ENCODE results near the gene TMED9. TPM values are rescaled to one million over a fixed set of nuclear protein-coding genes. Genes with fewer than 3 reads are reported as not detected.

TMED9 gene
- total and polyA plus RNA-seq, 2 of the 4 experiments (the other 2 are of a cell fraction) = 123 to 357 TPM

- Histone ChIP-seq H4K8ac (ENCODE audit: low read depth in 2 of 2, low read length in 2 of 2) (no peak overlapping the region), H2BK5ac (ENCODE audit: low read depth, low read length, poor library complexity, severe bottlenecking) (no peak overlapping the region), H2AFZ (replicated peaks; ENCODE audit: low read length, poor library complexity) (no peak overlapping the region), H3K56ac (ENCODE audit: extremely low read depth, insufficient read depth, low read length) (no peak overlapping the region), H3K4me3 (ENCODE audit: insufficient read depth, low read depth, low read length) (no peak overlapping the region), H2AK5ac (ENCODE audit: low read depth, low read length) (no peak overlapping the region), H3K27me3 (ENCODE audit: control insufficient read depth, insufficient read depth, low read length) (no peaks in the 10 kb centered on the region), H4K91ac (ENCODE audit: insufficient read depth, low read depth, low read length) (no peak overlapping the region), H2AK9ac (replicated peaks; ENCODE audit: low read depth, low read length, poor library complexity) (no peak overlapping the region), H3K14ac (replicated peaks; ENCODE audit: low read depth, low read length) (no peak overlapping the region), H3K23ac (ENCODE audit: low read depth, low read length) (no peak overlapping the region), H2BK15ac (ENCODE audit: low read depth, low read length) (no peak overlapping the region), H3K4me1 (ENCODE audit: control insufficient read depth, insufficient read depth, low read length) (peaks cover 3% of the 10 kb centered on the region), H3K9me1 (ENCODE audit: insufficient read depth, low read length) (0 out of 2 replicates have a peak, but pooled peaks cover 3% of the 10 kb centered on the region), H4K5ac (ENCODE audit: low read depth, low read length) (no peak overlapping the region), H3K79me1 (ENCODE audit: low read depth in 1 of 2, low read length in 2 of 2) (peaks cover 11 to 29% of the 10 kb centered on the region in 2 experiments), H3K9ac (ENCODE audit: low read depth, low read length) (no peak overlapping the region), H3K36me3 (ENCODE audit: control insufficient read depth, insufficient read depth, low read length) (peaks cover 23% of the 10 kb centered on the region; the same call in 1 of the 2 replicates), H3K18ac (ENCODE audit: low read depth, low read length) (no peak overlapping the region), H3K27ac (ENCODE audit: insufficient read depth, low read length) (no peak overlapping the region), H2BK20ac (ENCODE audit: low read depth, low read length) (no peak overlapping the region), H2BK120ac (ENCODE audit: low read depth, low read length) (no peak overlapping the region), H3K4me2 (ENCODE audit: low read depth, low read length) (no peak overlapping the region), H3K9me3 (ENCODE audit: control insufficient read depth, insufficient read depth, low read length) (no peaks in the 10 kb centered on the region), H3K4ac (ENCODE audit: low read depth, low read length) (no peak overlapping the region), H4K20me1 (ENCODE audit: insufficient read depth, low read length) (peaks cover 5% of the 10 kb centered on the region; the same call in 1 of the 2 replicates)
- WGBS, 2 experiments (ENCODE audit: extremely low coverage in 2 of 2, insufficient read length in 1 of 2) = 86% methylated on average over 2 of the region's 5 CpGs; no CpG with 5 or more reads in 1 of the 2 experiments
- in situ Hi-C loops (cut with MboI; ENCODE audit: low sequenced_read_pairs) (loop anchor here (10.0 to 25.0 kb wide), 2 partner anchors 458 to 550 kb away; partner anchors contain the start of gene NHP2), dilution Hi-C loops (cut with HindIII; ENCODE audit: low sequenced_read_pairs, unreplicated experiment) (no loop called here), intact Hi-C loops (cut with micrococcal nuclease) (loop anchor here (10.0 kb wide), 1 partner anchor 560 kb away; no protein-coding TSS in a partner anchor)
- no TSS peak for BruUV-seq (replicated peaks)
- no peak for ATAC-seq (ENCODE audit: low read depth)
- CTCF ChIA-PET = no interaction called here
- no peak for DNase-seq
- TF ChIP-seq USF2 (IDR thresholded peaks at IDR 0.05; ENCODE audit: low read depth, low read length) (no peak), CHD1 (IDR thresholded peaks at IDR 0.05; ENCODE audit: low read depth, low read length) (no peak), CEBPB (IDR thresholded peaks at IDR 0.05; ENCODE audit: low read depth, low read length) (no peak), MXI1 (IDR thresholded peaks at IDR 0.05; ENCODE audit: borderline replicate concordance, low read depth, low read length) (no peak), FOS (IDR thresholded peaks at IDR 0.05; ENCODE audit: low read depth, low read length) (no peak), SMC3 (IDR thresholded peaks at IDR 0.05; ENCODE audit: low read depth, low read length) (no peak), MAZ (IDR thresholded peaks at IDR 0.05; ENCODE audit: borderline replicate concordance, low read depth, low read length) (no peak), MAFK (IDR thresholded peaks at IDR 0.05; ENCODE audit: low read depth, low read length) (no peak), CTCF (conservative IDR thresholded peaks at IDR 0.05; ENCODE audit: low read depth, low read length) (no peak), NFE2L2 (IDR thresholded peaks at IDR 0.05; ENCODE audit: low read depth, low read length) (no peak), POLR2A (IDR thresholded peaks at IDR 0.05; ENCODE audit: low read depth, low read length) (no peak), BHLHE40 (IDR thresholded peaks at IDR 0.05; ENCODE audit: low read depth, low read length) (no peak)
- POLR2A ChIA-PET (ENCODE audit: unreplicated experiment) = no interaction called here
Measured at GRCh38 chr5:177604656-177605055, 12.7 kb downstream of the TMED9 start.
